SK-N-SH treated with all-trans-retinoic acid at 6 μM for 48 hours (cell line): ENCODE data around the gene LAMB1.

Experiments used
- ARNTL ChIP-seq: fragments of 450-650 bp; formaldehyde crosslinking; IDR thresholded peaks from 2 replicates; pipeline ENCODE4 v1.5.0; 2020; ENCODE audit warnings: low read depth, mild to moderate bottlenecking, moderate library complexity, borderline replicate concordance
- GLIS3 ChIP-seq: fragments of 250-450 bp; sonication (Bioruptor Pico); IDR thresholded peaks from 2 replicates; pipeline ENCODE4 v1.5.0; 2020; ENCODE audit warnings: mild to moderate bottlenecking, moderate library complexity
- TOX ChIP-seq: fragments of 250-450 bp; sonication (Bioruptor Pico); IDR thresholded peaks from 2 replicates; pipeline ENCODE4 v1.8.0; 2021; ENCODE audit warnings: mild to moderate bottlenecking, moderate library complexity, borderline replicate concordance
- ZNF70 ChIP-seq: fragments of 450-650 bp; formaldehyde crosslinking; IDR thresholded peaks from 2 replicates; pipeline ENCODE4 v1.5.0; 2020; ENCODE audit warnings: mild to moderate bottlenecking, moderate library complexity
- TF ChIP-seq, protein P1 (sequence below): fragments of 250-450 bp; sonication (Bioruptor Pico); IDR thresholded peaks from 2 replicates; pipeline ENCODE4 v1.5.1; 2020; ENCODE audit warnings: low read depth, mild to moderate bottlenecking, moderate library complexity
- TF ChIP-seq, protein P2 (sequence below): fragments of 250-450 bp; sonication (Bioruptor Pico); IDR thresholded peaks from 2 replicates; pipeline ENCODE4 v1.8.0; 2020; ENCODE audit warnings: mild to moderate bottlenecking, moderate library complexity, borderline replicate concordance

DNA sequence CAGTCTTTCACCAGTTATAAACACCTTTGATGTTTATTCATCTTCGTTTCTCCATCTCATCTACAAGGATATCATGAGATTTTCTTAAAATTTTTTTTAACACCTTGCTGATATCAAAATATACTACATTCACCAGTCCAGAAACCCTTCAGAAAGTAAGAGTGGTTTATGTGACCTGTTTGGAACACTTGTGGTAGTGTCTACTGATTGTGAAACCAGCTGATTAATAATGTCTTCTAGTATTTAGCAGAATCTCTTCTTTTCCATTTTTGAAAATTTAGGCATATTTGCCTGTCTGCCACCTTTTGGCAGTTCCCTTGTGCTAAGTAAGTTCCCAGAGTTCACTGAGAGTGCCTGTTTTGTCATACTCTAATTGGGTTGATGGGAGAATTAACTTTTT, 93.5 kb downstream of the LAMB1 start:
- TF ChIP-seq, protein P1, sequence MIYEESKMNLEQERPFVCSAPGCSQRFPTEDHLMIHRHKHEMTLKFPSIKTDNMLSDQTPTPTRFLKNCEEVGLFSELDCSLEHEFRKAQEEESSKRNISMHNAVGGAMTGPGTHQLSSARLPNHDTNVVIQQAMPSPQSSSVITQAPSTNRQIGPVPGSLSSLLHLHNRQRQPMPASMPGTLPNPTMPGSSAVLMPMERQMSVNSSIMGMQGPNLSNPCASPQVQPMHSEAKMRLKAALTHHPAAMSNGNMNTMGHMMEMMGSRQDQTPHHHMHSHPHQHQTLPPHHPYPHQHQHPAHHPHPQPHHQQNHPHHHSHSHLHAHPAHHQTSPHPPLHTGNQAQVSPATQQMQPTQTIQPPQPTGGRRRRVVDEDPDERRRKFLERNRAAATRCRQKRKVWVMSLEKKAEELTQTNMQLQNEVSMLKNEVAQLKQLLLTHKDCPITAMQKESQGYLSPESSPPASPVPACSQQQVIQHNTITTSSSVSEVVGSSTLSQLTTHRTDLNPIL (CRISPR knock-in tag) = no peak
- TF ChIP-seq, protein P2, sequence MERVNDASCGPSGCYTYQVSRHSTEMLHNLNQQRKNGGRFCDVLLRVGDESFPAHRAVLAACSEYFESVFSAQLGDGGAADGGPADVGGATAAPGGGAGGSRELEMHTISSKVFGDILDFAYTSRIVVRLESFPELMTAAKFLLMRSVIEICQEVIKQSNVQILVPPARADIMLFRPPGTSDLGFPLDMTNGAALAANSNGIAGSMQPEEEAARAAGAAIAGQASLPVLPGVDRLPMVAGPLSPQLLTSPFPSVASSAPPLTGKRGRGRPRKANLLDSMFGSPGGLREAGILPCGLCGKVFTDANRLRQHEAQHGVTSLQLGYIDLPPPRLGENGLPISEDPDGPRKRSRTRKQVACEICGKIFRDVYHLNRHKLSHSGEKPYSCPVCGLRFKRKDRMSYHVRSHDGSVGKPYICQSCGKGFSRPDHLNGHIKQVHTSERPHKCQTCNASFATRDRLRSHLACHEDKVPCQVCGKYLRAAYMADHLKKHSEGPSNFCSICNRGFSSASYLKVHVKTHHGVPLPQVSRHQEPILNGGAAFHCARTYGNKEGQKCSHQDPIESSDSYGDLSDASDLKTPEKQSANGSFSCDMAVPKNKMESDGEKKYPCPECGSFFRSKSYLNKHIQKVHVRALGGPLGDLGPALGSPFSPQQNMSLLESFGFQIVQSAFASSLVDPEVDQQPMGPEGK = no peak
- TF ChIP-seq GLIS3 (CRISPR knock-in tag) (no peak), TOX (CRISPR knock-in tag) (no peak), ZNF70 (CRISPR knock-in tag) (no peak), ARNTL (CRISPR knock-in tag) (no peak)
